ENCODE results near the gene PAX5. TPM values are rescaled to one million over a fixed set of nuclear protein-coding genes. Genes with fewer than 3 reads are reported as not detected.

The PAX5 gene
- total and polyA plus RNA-seq, 2 experiments from 2014 or later, result not detected

DNA sequence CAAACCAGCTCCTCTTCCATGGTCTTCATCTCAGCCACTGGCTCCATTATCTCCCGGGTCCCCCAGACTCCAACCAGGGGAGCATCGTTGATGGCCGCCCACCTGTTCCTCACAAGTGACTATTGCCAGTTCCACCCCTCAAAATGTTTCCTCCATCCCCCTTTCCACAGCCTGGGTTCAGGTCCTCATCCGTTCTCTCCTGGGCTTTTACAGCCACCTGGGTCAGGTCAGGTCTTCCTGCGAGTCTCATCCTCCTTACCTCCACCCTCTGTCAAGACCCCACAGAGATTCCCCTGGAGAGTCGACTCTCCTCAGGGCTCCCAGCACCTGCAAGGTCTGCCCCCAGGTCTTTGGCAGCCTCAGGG, 133.2 kb downstream of the PAX5 start:
- Histone ChIP-seq H3F3A (ENCODE audit: insufficient read depth) (no peaks in the 10 kb centered on the region), H3K4me2 (ENCODE audit: unreplicated experiment) (no peak overlapping the region), H2AFZ (no peak overlapping the region), H3K9me3 (ENCODE audit: low read depth) (no peaks in the 10 kb centered on the region), H3K79me2 (ENCODE audit: insufficient read depth) (no peaks in the 10 kb centered on the region), H3K27me3 (replicated peaks; ENCODE audit: insufficient read depth) (peaks cover 45% of the 10 kb centered on the region), H3K9me2 (ENCODE audit: insufficient read depth) (no peaks in the 10 kb centered on the region), H3K27ac (no peak overlapping the region), H4K20me1 (ENCODE audit: insufficient read depth) (no peaks in the 10 kb centered on the region), H3K9ac (no peak overlapping the region), H3K36me3 (ENCODE audit: low read depth) (no peaks in the 10 kb centered on the region), H3K4me3 (no peak overlapping the region), H3K4me1 (ENCODE audit: insufficient read depth) (no peaks in the 10 kb centered on the region)
- no peak for DNase-seq
- in situ Hi-C loops (cut with MboI), result no loop called here
- TF ChIP-seq EZH2phosphoT487 (IDR thresholded peaks at IDR 0.05; ENCODE audit: insufficient read depth, low read depth) (no peak), EZH2 (IDR thresholded peaks at IDR 0.05; ENCODE audit: insufficient read depth, poor library complexity, severe bottlenecking) (no peak)
- 84% methylated on average over 6 of the region's 6 CpGs for WGBS, 2 experiments (ENCODE audit: low coverage in 1 of 2, low lambda C conversion rate in 2 of 2, missing lambda C conversion rate in 2 of 2)

- Histone ChIP-seq H3K4me1 (ENCODE audit: insufficient read depth) (no peaks in the 10 kb centered on the region), H3K9me3 (ENCODE audit: low read depth) (no peaks in the 10 kb centered on the region), H4K20me1 (ENCODE audit: insufficient read depth) (no peaks in the 10 kb centered on the region), H3K36me3 (ENCODE audit: low read depth) (no peaks in the 10 kb centered on the region), H2AFZ (no peak overlapping the region), H3K27me3 (replicated peaks; ENCODE audit: insufficient read depth) (peaks cover 45% of the 10 kb centered on the region), H3K79me2 (ENCODE audit: insufficient read depth) (no peaks in the 10 kb centered on the region), H3F3A (ENCODE audit: insufficient read depth) (no peaks in the 10 kb centered on the region), H3K4me2 (ENCODE audit: unreplicated experiment) (no peak overlapping the region), H3K27ac (no peak overlapping the region), H3K4me3 (no peak overlapping the region), H3K9ac (no peak overlapping the region), H3K9me2 (ENCODE audit: insufficient read depth) (no peaks in the 10 kb centered on the region)
- no peak for DNase-seq
- WGBS, 2 experiments (ENCODE audit: low coverage in 1 of 2, low lambda C conversion rate in 2 of 2, missing lambda C conversion rate in 2 of 2), result 48 to 55% methylated on average over 18 of the region's 18 CpGs
- in situ Hi-C loops (cut with MboI), result no loop called here
- TF ChIP-seq EZH2phosphoT487 (IDR thresholded peaks at IDR 0.05; ENCODE audit: insufficient read depth, low read depth), result no peak
- TF ChIP-seq EZH2 (IDR thresholded peaks at IDR 0.05; ENCODE audit: insufficient read depth, poor library complexity, severe bottlenecking), result no peak
These were observed 133.8 kb downstream of the PAX5 start for GRCh38 chr9:36900136-36900855.

DNA sequence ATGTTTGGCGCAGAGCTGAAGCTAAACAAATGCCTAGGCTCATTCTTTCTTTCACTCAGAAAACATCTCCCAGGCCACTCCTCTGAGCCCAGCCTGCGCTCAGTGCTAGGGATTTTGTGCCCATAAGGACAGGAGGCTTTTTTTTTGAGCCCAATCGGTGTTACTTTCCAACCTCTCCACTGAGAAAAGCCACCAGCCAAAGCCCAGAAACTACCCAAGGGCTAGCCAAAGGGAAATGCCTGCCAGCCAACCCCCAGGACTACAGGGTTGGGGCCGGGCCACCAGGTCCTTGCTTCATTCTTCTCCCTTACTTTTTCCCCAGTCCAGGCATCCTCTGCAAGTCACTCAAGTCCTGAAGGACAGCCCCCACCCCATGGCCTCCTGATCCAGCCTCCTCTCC, 134.7 kb downstream of the PAX5 start:
- Histone ChIP-seq H3K27ac (no peak overlapping the region), H3K4me3 (no peak overlapping the region), H3F3A (ENCODE audit: insufficient read depth) (no peaks in the 10 kb centered on the region), H3K9me2 (ENCODE audit: insufficient read depth) (no peaks in the 10 kb centered on the region), H2AFZ (no peak overlapping the region), H3K36me3 (ENCODE audit: low read depth) (no peaks in the 10 kb centered on the region), H3K4me1 (ENCODE audit: insufficient read depth) (no peaks in the 10 kb centered on the region), H3K9me3 (ENCODE audit: low read depth) (no peaks in the 10 kb centered on the region), H3K4me2 (ENCODE audit: unreplicated experiment) (no peak overlapping the region), H3K27me3 (replicated peaks; ENCODE audit: insufficient read depth) (peaks cover 43% of the 10 kb centered on the region), H3K79me2 (ENCODE audit: insufficient read depth) (no peaks in the 10 kb centered on the region), H3K9ac (no peak overlapping the region), H4K20me1 (ENCODE audit: insufficient read depth) (no peaks in the 10 kb centered on the region)
- 67% methylated on average over 4 of the region's 4 CpGs for WGBS, 2 experiments (ENCODE audit: low coverage in 1 of 2, low lambda C conversion rate in 2 of 2, missing lambda C conversion rate in 2 of 2)
- DNase-seq, result no peak
- TF ChIP-seq EZH2 (IDR thresholded peaks at IDR 0.05; ENCODE audit: insufficient read depth, poor library complexity, severe bottlenecking) (no peak), EZH2phosphoT487 (IDR thresholded peaks at IDR 0.05; ENCODE audit: insufficient read depth, low read depth) (no peak)
- in situ Hi-C loops (cut with MboI), result no loop called here

DNA sequence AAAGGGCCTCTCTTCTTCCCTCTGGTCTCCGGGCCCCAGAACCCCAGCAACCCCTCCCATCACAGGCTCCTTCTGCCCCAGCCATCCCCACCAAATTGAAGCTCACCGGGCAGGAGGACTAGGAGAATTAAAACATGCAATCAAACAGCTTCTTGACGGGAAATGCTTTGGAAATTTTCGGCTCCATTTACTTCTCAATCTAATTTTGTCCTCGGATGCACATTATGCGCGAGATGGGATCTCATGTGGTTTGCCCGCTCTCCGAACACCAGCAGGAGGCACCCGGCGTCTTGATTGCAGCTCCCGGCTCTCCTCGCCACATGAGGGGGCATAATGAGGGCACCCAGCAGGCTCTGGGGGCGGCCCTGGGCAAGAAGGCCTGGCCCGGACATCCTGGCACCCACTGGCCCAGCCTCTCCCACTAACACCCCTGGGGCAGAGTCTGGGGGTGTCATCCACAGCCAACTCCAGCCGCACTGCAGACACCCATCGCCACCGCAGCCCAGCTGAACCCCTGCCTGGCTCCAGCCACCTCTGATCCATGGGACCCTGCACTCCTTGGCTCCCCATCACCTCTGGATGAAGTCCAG, 135.5 kb downstream of the PAX5 start:
- peaks cover 47% of the 10 kb centered on the region for H3K27me3 ChIP-seq (replicated peaks; ENCODE audit: insufficient read depth)
- no peak overlapping the region for H3K27ac ChIP-seq
- H4K20me1 ChIP-seq (ENCODE audit: insufficient read depth), result no peaks in the 10 kb centered on the region
- no peak overlapping the region for H2AFZ ChIP-seq
- H3K9ac ChIP-seq, result no peak overlapping the region
- TF ChIP-seq EZH2phosphoT487 (IDR thresholded peaks at IDR 0.05; ENCODE audit: insufficient read depth, low read depth) (no peak), EZH2 (IDR thresholded peaks at IDR 0.05; ENCODE audit: insufficient read depth, poor library complexity, severe bottlenecking) (no peak)
- H3K9me2 ChIP-seq (ENCODE audit: insufficient read depth), result no peaks in the 10 kb centered on the region
- no peak overlapping the region for H3K4me2 ChIP-seq (ENCODE audit: unreplicated experiment)
- H3K9me3 ChIP-seq (ENCODE audit: low read depth), result no peaks in the 10 kb centered on the region
- no peak for DNase-seq
- no peaks in the 10 kb centered on the region for H3K4me1 ChIP-seq (ENCODE audit: insufficient read depth)
- no peaks in the 10 kb centered on the region for H3K36me3 ChIP-seq (ENCODE audit: low read depth)
- no peaks in the 10 kb centered on the region for H3F3A ChIP-seq (ENCODE audit: insufficient read depth)
- no peak overlapping the region for H3K4me3 ChIP-seq
- in situ Hi-C loops (cut with MboI), result no loop called here
- H3K79me2 ChIP-seq (ENCODE audit: insufficient read depth), result no peaks in the 10 kb centered on the region
- 39 to 44% methylated on average over 18 of the region's 18 CpGs for WGBS, 2 experiments (ENCODE audit: low coverage in 1 of 2, low lambda C conversion rate in 2 of 2, missing lambda C conversion rate in 2 of 2)
